ENCODE results near the gene CFAP77. TPM values are rescaled to one million over a fixed set of nuclear protein-coding genes. Genes with fewer than 3 reads are reported as not detected.

CFAP77 gene
- polyA plus RNA-seq, 1 donor from 2014 or later = not detected

- H3K4me3 ChIP-seq (ENCODE audit: low read length) = no peak overlapping the region
- no peak overlapping the region for H3K9ac ChIP-seq (ENCODE audit: low read length)
- no peaks in the 10 kb centered on the region for H3F3A ChIP-seq (ENCODE audit: insufficient read depth, low read length, poor library complexity, severe bottlenecking)
- H3K36me3 ChIP-seq (ENCODE audit: insufficient read depth, low read length) = no peaks in the 10 kb centered on the region
- H3K4me2 ChIP-seq (ENCODE audit: low read length) = no peak overlapping the region
- H2AFZ ChIP-seq (ENCODE audit: low read depth, low read length) = no peak overlapping the region
- no peak for TF ChIP-seq EZH2 (IDR thresholded peaks at IDR 0.05; ENCODE audit: borderline replicate concordance, insufficient read depth, low read length, poor library complexity, severe bottlenecking)
- no peak for TF ChIP-seq EP300 (conservative IDR thresholded peaks at IDR 0.05; ENCODE audit: poor library complexity, severe bottlenecking)
- no peak for TF ChIP-seq POLR2AphosphoS5 (IDR thresholded peaks at IDR 0.05)
- TF ChIP-seq CTCF (IDR thresholded peaks at IDR 0.05; ENCODE audit: poor library complexity, severe bottlenecking) = no peak
- TF ChIP-seq REST (IDR thresholded peaks at IDR 0.05; ENCODE audit: borderline replicate concordance) = no peak
- TF ChIP-seq SMC3 (conservative IDR thresholded peaks at IDR 0.05; ENCODE audit: poor library complexity) = no peak
- no peaks in the 10 kb centered on the region for H4K20me1 ChIP-seq (ENCODE audit: insufficient read depth)
- no peak overlapping the region for H3K27ac ChIP-seq (ENCODE audit: low read length)
- no peaks in the 10 kb centered on the region for H3K79me2 ChIP-seq (replicated peaks; ENCODE audit: insufficient read depth, low read length)
- H3K9me2 ChIP-seq (ENCODE audit: insufficient read depth, low read length) = no peaks in the 10 kb centered on the region
- H3K27me3 ChIP-seq (ENCODE audit: insufficient read depth, low read depth, low read length) = no peaks in the 10 kb centered on the region
- H3K9me3 ChIP-seq (ENCODE audit: low read length) = no peaks in the 10 kb centered on the region
Measured at GRCh38 chr9:132461281-132461896, 51.4 kb downstream of the CFAP77 start.

- no peaks in the 10 kb centered on the region for H3K79me2 ChIP-seq (replicated peaks; ENCODE audit: insufficient read depth, low read length)
- no peak for TF ChIP-seq SMC3 (conservative IDR thresholded peaks at IDR 0.05; ENCODE audit: poor library complexity)
- no peak for TF ChIP-seq EZH2 (IDR thresholded peaks at IDR 0.05; ENCODE audit: borderline replicate concordance, insufficient read depth, low read length, poor library complexity, severe bottlenecking)
- TF ChIP-seq MXI1 (conservative IDR thresholded peaks at IDR 0.05; ENCODE audit: poor library complexity, severe bottlenecking) = no peak
- no peak for TF ChIP-seq POLR2AphosphoS5 (IDR thresholded peaks at IDR 0.05)
- TF ChIP-seq EP300 (conservative IDR thresholded peaks at IDR 0.05; ENCODE audit: poor library complexity, severe bottlenecking) = no peak
- no peak for TF ChIP-seq TAF1 (IDR thresholded peaks at IDR 0.05; ENCODE audit: low read depth)
- TF ChIP-seq REST (IDR thresholded peaks at IDR 0.05; ENCODE audit: borderline replicate concordance) = no peak
- no peak for TF ChIP-seq CTCF (IDR thresholded peaks at IDR 0.05; ENCODE audit: poor library complexity, severe bottlenecking)
- TF ChIP-seq RAD21 (conservative IDR thresholded peaks at IDR 0.05) = no peak
- H3K9ac ChIP-seq (ENCODE audit: low read length) = no peak overlapping the region
- H3K9me2 ChIP-seq (ENCODE audit: insufficient read depth, low read length) = no peaks in the 10 kb centered on the region
- no peaks in the 10 kb centered on the region for H3F3A ChIP-seq (ENCODE audit: insufficient read depth, low read length, poor library complexity, severe bottlenecking)
- H3K4me2 ChIP-seq (ENCODE audit: low read length) = no peak overlapping the region
- H3K36me3 ChIP-seq (ENCODE audit: insufficient read depth, low read length) = no peaks in the 10 kb centered on the region
- H3K9me3 ChIP-seq (ENCODE audit: low read length) = no peaks in the 10 kb centered on the region
- H3K4me3 ChIP-seq (ENCODE audit: low read length) = no peak overlapping the region
- no peaks in the 10 kb centered on the region for H4K20me1 ChIP-seq (ENCODE audit: insufficient read depth)
- H3K27ac ChIP-seq (ENCODE audit: low read length) = no peak overlapping the region
- no peak overlapping the region for H2AFZ ChIP-seq (ENCODE audit: low read depth, low read length)
- no peaks in the 10 kb centered on the region for H3K27me3 ChIP-seq (ENCODE audit: insufficient read depth, low read depth, low read length)
Measured at GRCh38 chr9:132461971-132462370, 52.0 kb downstream of the CFAP77 start.
